T-cell (primary cell): ENCODE data around the gene TTLL11. TPM values are rescaled to one million over a fixed set of nuclear protein-coding genes. Genes with fewer than 3 reads are reported as not detected.

Experiments used
- ATAC-seq, 4 experiments: fragments of 200-7000 bp in 3 of 4; fragments of 150-1000 bp in 1 of 4; cut with Tn5 transposase; replicated peaks in 1 of 4; 1 replicate in 3 of 4; 2 replicates in 1 of 4; pipeline ENCODE4 v1.10.0; 2021; ENCODE audit warnings: moderate library complexity in 3 of 4, mild to moderate bottlenecking in 2 of 4, moderate number of reproducible peaks in 1 of 4
- CTCF ChIA-PET, 2 donors: fragments of 300-600 bp; sonication (Branson Sonifier 250); formaldehyde crosslinking; loops; one replicate each; lab custom pipeline; 2022; ENCODE audit warnings: antibody characterized with exemption in 2 of 2; lab: Charles Lee
- POLR2A ChIA-PET, 2 donors: fragments of 300-600 bp; sonication (Branson Sonifier 250); formaldehyde crosslinking; loops; one replicate each; lab custom pipeline; 2022; ENCODE audit warnings: antibody characterized with exemption in 2 of 2; lab: Charles Lee
- DNase-seq, 35 experiments: peaks; one replicate each; pipeline versions ENCODE4 v3.0.0 to v3.0.0-alpha.2; 2013 to 2023
- H3K27ac ChIP-seq: one replicate; pipeline ENCODE4 v1.5.1; 2013; ENCODE audit warnings: low read length
- H3K27me3 ChIP-seq, 2 experiments: replicated peaks in 1 of 2; 1 replicate in 1 of 2; 2 replicates in 1 of 2; pipeline versions ENCODE4 v1.6.1 to v1.7.0; 2013; ENCODE audit warnings: low read length in 1 of 2, mixed read lengths in 1 of 2; ENCODE audit not compliant: control insufficient read depth in 2 of 2, insufficient read depth in 2 of 2; ENCODE audit errors: extremely low read depth in 1 of 2
- H3K36me3 ChIP-seq, 2 donors: 1 replicate in 1 of 2; 2 replicates in 1 of 2; pipeline versions ENCODE4 v1.6.1 to v1.7.0; 2013; ENCODE audit warnings: low read length in 1 of 2; ENCODE audit not compliant: control insufficient read depth in 2 of 2, insufficient read depth in 1 of 2; ENCODE audit errors: extremely low read depth in 1 of 2
- H3K4me1 ChIP-seq, 2 experiments: 1 replicate in 1 of 2; 2 replicates in 1 of 2; pipeline versions ENCODE4 v1.6.1 to v1.7.0; 2013; ENCODE audit warnings: low read length in 2 of 2, mixed read lengths in 1 of 2; ENCODE audit not compliant: insufficient read depth in 2 of 2, control insufficient read depth in 1 of 2; ENCODE audit errors: extremely low read depth in 1 of 2
- H3K4me3 ChIP-seq, 2 donors: 1 replicate in 1 of 2; 2 replicates in 1 of 2; pipeline versions ENCODE4 v1.5.1 to v1.7.0; 2013; ENCODE audit warnings: mild to moderate bottlenecking in 2 of 2, low read length in 1 of 2, moderate library complexity in 1 of 2; ENCODE audit not compliant: control insufficient read depth in 1 of 2; ENCODE audit errors: extremely low read depth in 1 of 2
- H3K9me3 ChIP-seq: 2 replicates; pipeline ENCODE4 v1.7.0; 2013
- H3K27ac Mint-ChIP-seq, 2 donors: one replicate each; pipeline ENCODE4 v1.8.0; 2020 to 2021; ENCODE audit warnings: mild to moderate bottlenecking in 2 of 2, mixed read lengths in 2 of 2
- H3K27me3 Mint-ChIP-seq, 2 donors: one replicate each; pipeline ENCODE4 v1.8.0; 2021 to 2022; ENCODE audit warnings: mixed read lengths in 2 of 2
- H3K36me3 Mint-ChIP-seq: one replicate; pipeline ENCODE4 v1.8.0; 2021; ENCODE audit warnings: mixed read lengths
- H3K4me1 Mint-ChIP-seq, 3 donors: one replicate each; pipeline ENCODE4 v1.8.0; 2020 to 2022; ENCODE audit warnings: mixed read lengths in 3 of 3, mild to moderate bottlenecking in 1 of 3
- H3K4me3 Mint-ChIP-seq, 3 donors: one replicate each; pipeline ENCODE4 v1.8.0; 2020 to 2022; ENCODE audit warnings: mild to moderate bottlenecking in 3 of 3, mixed read lengths in 3 of 3, moderate library complexity in 3 of 3
- H3K9me3 Mint-ChIP-seq, 3 donors: one replicate each; pipeline ENCODE4 v1.8.0; 2020 to 2022; ENCODE audit warnings: mixed read lengths in 3 of 3
- WGBS: methylation state at CpG from one replicate; pipeline ENCODE4 v1.1.5; 2013; ENCODE audit warnings: missing lambda C conversion rate; ENCODE audit not compliant: insufficient coverage; 5-methylcytosine and 5-hydroxymethylcytosine counted together
- total RNA-seq, 35 experiments: library from RNA in 6 of 35; stranded (reverse) in 6 of 35; fragments of 120-200 nt in 1 of 35; gene quantifications; one replicate each; pipeline versions ENCODE4 v1.2.1 to v1.2.4 and lab custom pipeline; 2013 to 2026

Gene TTLL11
- total RNA-seq, 5 donors from 2014 or later (not counting 1 experiment from before 2014, with no cell fraction given), result 3.4 to 4.8 (median 4.6) TPM

DNA sequence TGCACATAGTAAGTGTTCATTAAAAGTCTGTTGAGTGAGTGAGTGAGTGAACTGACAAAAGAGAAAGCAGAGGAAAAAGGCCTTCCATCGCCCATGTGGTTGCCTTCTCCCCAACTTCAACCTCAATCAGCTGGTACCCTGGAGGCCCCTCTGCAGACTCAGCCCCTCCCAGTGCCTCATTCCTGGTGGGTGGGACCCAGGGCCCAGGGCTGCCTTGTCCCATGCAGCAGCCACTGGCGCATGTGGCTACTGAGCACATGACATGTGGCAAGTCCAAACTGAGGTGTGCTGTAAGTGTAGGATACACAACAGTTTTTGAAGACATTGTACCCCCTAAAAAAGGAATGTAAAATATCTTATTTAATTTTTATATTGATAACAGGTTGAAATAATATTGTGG, 36.9 kb upstream of the TTLL11 start:
- ChIA-PET POLR2A (no interaction called here), CTCF (no interaction called here)
- WGBS, result no CpG with 5 or more reads among the region's 2 CpGs
- ATAC-seq, result no peak
- Histone ChIP-seq H3K4me3 (no peak overlapping the region), H3K27me3 (peaks cover 0 to 60% of the 10 kb centered on the region in 2 experiments), H3K4me1 (peaks cover 0 to 36% of the 10 kb centered on the region in 2 experiments), H3K36me3 (no peaks in the 10 kb centered on the region), H3K9me3 (no peaks in the 10 kb centered on the region), H3K27ac (no peak overlapping the region)
- H3K9me3 Mint-ChIP-seq, result no peaks in the 10 kb centered on the region
- no peak overlapping the region for H3K27ac Mint-ChIP-seq
- peaks cover 14 to 40% (median 14%) of the 10 kb centered on the region in 3 donors for H3K4me1 Mint-ChIP-seq
- no peak overlapping the region for H3K4me3 Mint-ChIP-seq
- no peaks in the 10 kb centered on the region for H3K36me3 Mint-ChIP-seq
- H3K27me3 Mint-ChIP-seq, result peaks cover 18 to 26% of the 10 kb centered on the region in 2 donors
- DNase-seq, result peak in 1 of 35 experiments; percentile 12

DNA sequence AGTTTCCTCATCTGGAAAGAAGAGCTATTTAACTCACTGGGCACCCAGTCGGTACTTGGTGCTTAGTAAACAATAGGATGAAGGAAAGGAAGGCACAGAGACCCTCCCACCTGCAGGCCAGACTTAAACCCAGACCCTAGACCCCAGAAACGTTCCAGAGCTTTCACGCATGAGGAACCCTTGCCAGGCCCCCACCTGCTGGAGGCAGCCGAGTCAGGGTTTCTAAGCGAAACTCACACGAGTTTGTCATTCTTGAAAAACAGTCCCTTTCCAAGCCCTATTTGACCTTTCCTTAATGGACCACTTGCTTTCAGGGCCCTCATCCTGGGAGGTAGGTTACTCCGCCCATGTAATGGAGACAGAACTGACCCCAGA, 35.8 kb upstream of the TTLL11 start:
- Histone ChIP-seq H3K27me3 (peaks cover 0 to 70% of the 10 kb centered on the region in 2 experiments), H3K4me3 (no peak overlapping the region), H3K27ac (no peak overlapping the region), H3K4me1 (peaks cover 0 to 39% of the 10 kb centered on the region in 2 experiments), H3K9me3 (no peaks in the 10 kb centered on the region), H3K36me3 (no peaks in the 10 kb centered on the region)
- no peak overlapping the region for H3K4me3 Mint-ChIP-seq
- H3K27me3 Mint-ChIP-seq, result peaks cover 28 to 32% of the 10 kb centered on the region in 2 donors
- H3K4me1 Mint-ChIP-seq, result peaks cover 15 to 41% (median 15%) of the 10 kb centered on the region in 3 donors
- CTCF ChIA-PET, result no interaction called here
- DNase-seq, result no peak
- POLR2A ChIA-PET, result no interaction called here
- H3K27ac Mint-ChIP-seq, result peak overlapping the region in 1 of 2 donors; percentile 70
- no peaks in the 10 kb centered on the region for H3K9me3 Mint-ChIP-seq
- no peak for ATAC-seq
- 89% methylated on average over 5 of the region's 7 CpGs for WGBS
- no peaks in the 10 kb centered on the region for H3K36me3 Mint-ChIP-seq

DNA sequence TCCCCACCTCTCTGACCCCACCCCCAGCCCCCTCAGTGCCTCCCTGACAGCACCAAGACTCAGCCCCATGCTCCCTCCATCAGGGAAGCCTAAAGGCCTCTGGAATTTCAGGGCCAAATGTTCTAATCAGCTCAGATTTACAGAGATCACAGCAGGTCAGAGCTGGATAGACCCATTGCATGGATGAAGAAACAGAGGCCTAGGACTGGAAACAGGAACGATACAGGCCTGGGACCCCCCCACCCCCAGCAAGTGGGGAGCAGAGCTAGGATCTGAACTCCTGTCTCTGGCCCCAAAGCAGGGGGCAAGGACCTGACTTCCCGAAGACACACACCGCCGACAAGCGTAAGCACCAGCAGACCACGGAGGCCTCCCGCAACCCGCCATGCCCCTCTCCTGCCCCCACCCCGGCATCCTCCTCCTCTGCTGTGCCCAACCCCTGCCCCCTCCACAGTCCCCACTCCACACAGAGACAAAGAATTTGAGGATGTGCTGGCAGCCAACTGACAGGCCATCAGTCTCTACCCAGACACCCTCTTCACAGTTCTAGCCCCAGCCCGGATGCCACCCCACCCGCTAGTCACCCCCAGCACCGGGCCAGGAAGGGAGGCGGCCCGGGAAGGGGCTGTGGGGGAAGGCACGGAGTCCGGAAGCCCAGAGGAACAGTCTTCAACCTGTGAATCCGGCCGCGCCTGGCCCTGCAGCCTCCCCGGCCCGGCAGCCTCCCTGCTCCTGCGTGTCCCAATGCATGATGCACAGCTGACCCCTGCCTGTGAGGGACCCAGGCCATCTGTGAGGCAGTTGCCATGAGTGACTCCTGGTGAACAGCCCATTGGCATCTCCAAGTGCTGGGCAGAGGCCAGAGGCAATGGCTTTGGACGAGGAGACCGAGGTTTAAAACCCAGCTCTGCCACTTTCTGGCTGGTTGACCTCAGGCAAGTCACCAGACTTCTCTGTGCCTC, 35.2 kb upstream of the TTLL11 start:
- H3K27me3 ChIP-seq, result peaks cover 0 to 75% of the 10 kb centered on the region in 2 experiments
- Mint-ChIP-seq H3K27ac (peak overlapping the region in 1 of 2 donors; percentile 70), H3K4me3 (peak overlapping the region in 1 of 3 donors; percentile 75), H3K9me3 (no peaks in the 10 kb centered on the region), H3K4me1 (peaks cover 15 to 41% (median 15%) of the 10 kb centered on the region in 3 donors), H3K27me3 (peaks cover 28 to 32% of the 10 kb centered on the region in 2 donors), H3K36me3 (no peaks in the 10 kb centered on the region)
- ChIA-PET POLR2A (no interaction called here), CTCF (interaction anchor here (0.6 to 1.3 kb wide), 4 partner anchors 71 to 767 kb away, joined by 3 to 5 read pairs (median 4); no protein-coding TSS in a partner anchor)
- H3K27ac ChIP-seq, result no peak overlapping the region
- H3K4me1 ChIP-seq, result peaks cover 0 to 39% of the 10 kb centered on the region in 2 experiments
- WGBS, result 65% methylated on average over 18 of the region's 24 CpGs
- H3K36me3 ChIP-seq, result no peaks in the 10 kb centered on the region
- DNase-seq (peak in 11 of 35 experiments; percentile 7 to 35 (median 14)), ATAC-seq (peak in 3 of 4 experiments; percentile 44 to 58 (median 55))
- H3K4me3 ChIP-seq, result no peak overlapping the region
- H3K9me3 ChIP-seq, result no peaks in the 10 kb centered on the region

DNA sequence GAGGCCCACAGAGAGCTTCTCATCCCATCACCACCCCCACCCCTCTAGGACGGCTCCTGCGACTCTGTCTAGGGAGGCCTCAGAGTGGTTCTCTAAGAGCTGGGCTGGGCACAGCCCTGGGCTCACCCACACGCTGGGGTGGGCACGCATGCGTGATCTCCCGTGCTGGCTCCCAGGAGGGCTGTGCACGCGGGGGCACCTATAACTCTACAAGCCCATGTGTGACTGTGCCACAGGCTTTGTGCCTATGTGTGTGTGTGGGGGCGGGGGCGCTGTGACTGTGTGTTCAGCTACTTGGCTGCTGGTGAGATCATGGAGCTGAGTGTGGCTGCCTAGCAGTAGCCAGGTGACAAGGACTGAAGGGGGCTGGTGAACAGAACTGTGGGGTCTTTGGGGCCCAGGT, 34.3 kb upstream of the TTLL11 start:
- Histone ChIP-seq H3K4me3 (no peak overlapping the region), H3K36me3 (no peaks in the 10 kb centered on the region), H3K4me1 (peaks cover 0 to 44% of the 10 kb centered on the region in 2 experiments), H3K9me3 (no peaks in the 10 kb centered on the region), H3K27ac (no peak overlapping the region), H3K27me3 (peaks cover 0 to 82% of the 10 kb centered on the region in 2 experiments)
- ChIA-PET CTCF (interaction anchor here (0.6 to 1.3 kb wide), 5 partner anchors 9 to 224 kb away, joined by 3 to 6 read pairs (median 3); no protein-coding TSS in a partner anchor), POLR2A (no interaction called here)
- 84% methylated on average over 10 of the region's 10 CpGs for WGBS
- DNase-seq (peak in 1 of 35 experiments; percentile 11), ATAC-seq (no peak)
- Mint-ChIP-seq H3K36me3 (no peaks in the 10 kb centered on the region), H3K4me3 (peak overlapping the region in 1 of 3 donors; percentile 75), H3K4me1 (peaks cover 15 to 46% (median 19%) of the 10 kb centered on the region in 3 donors), H3K27ac (peak overlapping the region in 1 of 2 donors; percentile 59), H3K27me3 (peaks cover 28 to 32% of the 10 kb centered on the region in 2 donors), H3K9me3 (no peaks in the 10 kb centered on the region)

DNA sequence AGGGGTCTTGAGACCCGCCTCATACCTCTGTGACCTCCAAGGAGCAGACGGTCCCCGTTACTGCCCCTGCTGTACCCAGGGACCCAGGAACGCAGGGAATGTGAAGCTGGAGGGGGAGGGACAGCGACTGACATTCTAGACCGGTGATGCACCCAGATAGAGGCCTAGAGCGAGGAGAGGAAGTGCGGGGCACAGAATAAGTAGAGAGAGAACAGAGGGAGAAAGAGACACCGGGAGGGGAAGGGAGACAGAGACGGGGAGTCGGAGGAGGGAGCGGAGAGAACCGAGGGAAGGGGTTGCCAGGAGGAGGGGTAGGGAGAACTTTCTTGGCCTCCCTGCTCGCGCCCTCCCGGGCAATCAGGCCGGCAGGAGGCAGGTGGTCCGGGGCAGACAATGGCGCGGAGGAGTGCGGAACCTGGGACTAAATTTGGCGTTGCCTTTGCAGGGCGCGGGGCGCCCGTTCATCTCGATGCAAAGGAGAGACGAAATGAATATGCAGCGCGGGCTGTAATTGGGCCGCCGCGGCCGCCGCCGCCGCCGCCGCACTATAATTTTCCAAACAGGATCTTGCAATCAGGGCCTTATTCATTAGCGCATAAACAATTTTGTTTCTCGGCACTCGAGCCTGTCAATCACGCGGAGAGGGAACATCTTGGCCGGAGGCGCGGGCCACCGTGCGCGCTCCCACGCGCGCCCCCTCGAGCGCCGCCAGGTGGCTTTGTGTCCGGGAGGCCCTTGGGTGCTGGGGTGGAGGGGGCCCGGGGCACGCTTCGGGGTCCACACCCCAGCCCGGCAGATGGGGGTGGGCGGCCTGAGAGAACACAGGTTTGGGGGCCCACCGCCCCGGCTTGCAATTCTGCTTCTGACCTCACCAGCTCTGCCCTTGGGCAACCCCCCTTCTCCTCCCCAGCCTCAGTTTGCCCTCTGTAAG, 33.5 kb upstream of the TTLL11 start:
- Histone ChIP-seq H3K27ac (no peak overlapping the region), H3K9me3 (no peaks in the 10 kb centered on the region), H3K27me3 (peaks cover 0 to 84% of the 10 kb centered on the region in 2 experiments), H3K36me3 (no peaks in the 10 kb centered on the region), H3K4me1 (peaks cover 0 to 44% of the 10 kb centered on the region in 2 experiments), H3K4me3 (peak overlapping the region in 1 of 2 donors; percentile 53)
- H3K9me3 Mint-ChIP-seq, result no peaks in the 10 kb centered on the region
- POLR2A ChIA-PET, result no interaction called here
- CTCF ChIA-PET, result interaction anchor here (0.6 to 2.9 kb wide), 8 partner anchors 18 to 680 kb away, joined by 3 to 27 read pairs (median 4); no protein-coding TSS in a partner anchor
- peak overlapping the region in 1 of 2 donors; percentile 59 for H3K27ac Mint-ChIP-seq
- DNase-seq, result no peak
- ATAC-seq, result no peak
- peak overlapping the region; percentile 65 to 75 (median 68) for H3K4me3 Mint-ChIP-seq
- no peaks in the 10 kb centered on the region for H3K36me3 Mint-ChIP-seq
- H3K27me3 Mint-ChIP-seq, result peaks cover 28 to 29% of the 10 kb centered on the region in 2 donors
- WGBS, result 8% methylated on average over 43 of the region's 64 CpGs
- peaks cover 15 to 46% (median 19%) of the 10 kb centered on the region in 3 donors for H3K4me1 Mint-ChIP-seq
